ENCODE results near the gene DLK1. TPM values are rescaled to one million over a fixed set of nuclear protein-coding genes. Genes with fewer than 3 reads are reported as not detected.

Gene DLK1
- total RNA-seq, 1 donor = not detected

DNA sequence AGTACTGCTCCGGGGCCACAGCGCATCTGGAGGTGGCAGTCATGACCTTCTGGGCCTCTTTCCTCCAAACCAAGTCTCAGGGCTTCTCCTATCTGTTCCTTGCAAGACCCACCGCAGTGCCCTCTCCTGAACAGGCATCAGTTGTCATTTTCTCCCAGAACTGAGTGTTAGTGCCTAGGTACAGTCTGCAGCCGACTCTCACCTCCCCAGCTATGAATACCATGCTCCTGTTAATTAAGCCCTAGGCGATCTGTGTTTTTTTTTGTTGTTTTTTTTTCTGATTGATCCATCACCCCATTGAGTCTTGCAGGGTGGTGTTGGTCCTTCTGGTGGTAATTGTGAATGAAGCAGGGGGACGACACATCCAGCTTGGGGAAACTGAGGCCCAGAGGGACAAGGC lies 47.5 kb upstream of the DLK1 start:
- Histone ChIP-seq H3K27me3 (ENCODE audit: insufficient read depth, low read length) (no peaks in the 10 kb centered on the region), H3K36me3 (ENCODE audit: insufficient read depth, low read length) (no peaks in the 10 kb centered on the region), H3K4me3 (ENCODE audit: insufficient read depth, low read length) (no peak overlapping the region), H3K27ac (ENCODE audit: low read depth, low read length) (no peak overlapping the region), H2AFZ (ENCODE audit: low read length) (no peak overlapping the region), H3K4me1 (ENCODE audit: insufficient read depth, low read length) (peaks cover 23% of the 10 kb centered on the region), H3K4me2 (ENCODE audit: insufficient read depth, low read length) (no peak overlapping the region), H3K79me2 (ENCODE audit: insufficient read depth, low read length) (no peaks in the 10 kb centered on the region), H4K20me1 (ENCODE audit: insufficient read depth, low read length) (no peaks in the 10 kb centered on the region), H3K9me3 (ENCODE audit: low read depth, low read length) (no peaks in the 10 kb centered on the region)
- TF ChIP-seq CTCF (IDR thresholded peaks at IDR 0.05; ENCODE audit: extremely low read depth, low read depth, low read length) = no peak
- DNase-seq (ENCODE audit: insufficient read length, low spot score, missing footprints) = no peak

GRCh38 chr14:100679707-100680438 lies 46.8 kb upstream of the DLK1 start:
- no peaks in the 10 kb centered on the region for H3K27me3 ChIP-seq (ENCODE audit: insufficient read depth, low read length)
- no peaks in the 10 kb centered on the region for H3K9me3 ChIP-seq (ENCODE audit: low read depth, low read length)
- H2AFZ ChIP-seq (ENCODE audit: low read length) = no peak overlapping the region
- H3K27ac ChIP-seq (ENCODE audit: low read depth, low read length) = no peak overlapping the region
- no peaks in the 10 kb centered on the region for H3K36me3 ChIP-seq (ENCODE audit: insufficient read depth, low read length)
- peak; percentile 96 for DNase-seq (ENCODE audit: insufficient read length, low spot score, missing footprints)
- H3K4me1 ChIP-seq (ENCODE audit: insufficient read depth, low read length) = peaks cover 23% of the 10 kb centered on the region
- TF ChIP-seq CTCF (IDR thresholded peaks at IDR 0.05; ENCODE audit: extremely low read depth, low read depth, low read length) = peak; percentile 10
- H3K4me2 ChIP-seq (ENCODE audit: insufficient read depth, low read length) = no peak overlapping the region
- no peaks in the 10 kb centered on the region for H3K79me2 ChIP-seq (ENCODE audit: insufficient read depth, low read length)
- no peaks in the 10 kb centered on the region for H4K20me1 ChIP-seq (ENCODE audit: insufficient read depth, low read length)
- H3K4me3 ChIP-seq (ENCODE audit: insufficient read depth, low read length) = no peak overlapping the region

GRCh38 chr14:100680439-100681051 lies 46.1 kb upstream of the DLK1 start:
- Histone ChIP-seq H2AFZ (ENCODE audit: low read length) (peak overlapping the region; percentile 81), H3K79me2 (ENCODE audit: insufficient read depth, low read length) (no peaks in the 10 kb centered on the region), H4K20me1 (ENCODE audit: insufficient read depth, low read length) (no peaks in the 10 kb centered on the region), H3K36me3 (ENCODE audit: insufficient read depth, low read length) (no peaks in the 10 kb centered on the region), H3K27me3 (ENCODE audit: insufficient read depth, low read length) (no peaks in the 10 kb centered on the region), H3K9me3 (ENCODE audit: low read depth, low read length) (no peaks in the 10 kb centered on the region), H3K4me1 (ENCODE audit: insufficient read depth, low read length) (peaks cover 20% of the 10 kb centered on the region), H3K27ac (ENCODE audit: low read depth, low read length) (peak overlapping the region; percentile 15), H3K4me3 (ENCODE audit: insufficient read depth, low read length) (no peak overlapping the region), H3K4me2 (ENCODE audit: insufficient read depth, low read length) (peak overlapping the region; percentile 30)
- no peak for TF ChIP-seq CTCF (IDR thresholded peaks at IDR 0.05; ENCODE audit: extremely low read depth, low read depth, low read length)
- DNase-seq (ENCODE audit: insufficient read length, low spot score, missing footprints) = peak; percentile 96

- Histone ChIP-seq H3K4me2 (ENCODE audit: insufficient read depth, low read length) (no peak overlapping the region), H3K4me1 (ENCODE audit: insufficient read depth, low read length) (peaks cover 14% of the 10 kb centered on the region), H3K4me3 (ENCODE audit: insufficient read depth, low read length) (no peak overlapping the region), H3K9me3 (ENCODE audit: low read depth, low read length) (no peaks in the 10 kb centered on the region), H3K27me3 (ENCODE audit: insufficient read depth, low read length) (no peaks in the 10 kb centered on the region), H3K79me2 (ENCODE audit: insufficient read depth, low read length) (no peaks in the 10 kb centered on the region), H3K36me3 (ENCODE audit: insufficient read depth, low read length) (no peaks in the 10 kb centered on the region), H3K27ac (ENCODE audit: low read depth, low read length) (no peak overlapping the region), H2AFZ (ENCODE audit: low read length) (peak overlapping the region; percentile 81), H4K20me1 (ENCODE audit: insufficient read depth, low read length) (no peaks in the 10 kb centered on the region)
- DNase-seq (ENCODE audit: insufficient read length, low spot score, missing footprints) = no peak
- TF ChIP-seq CTCF (IDR thresholded peaks at IDR 0.05; ENCODE audit: extremely low read depth, low read depth, low read length) = no peak
Observed at GRCh38 chr14:100681111-100681510, 45.6 kb upstream of the DLK1 start.

Data from osteoblast (primary cell).